GM12891 (cell line): ENCODE results near the gene VPS13D.
"Not testable (repeated sequence)": the region's sequence is repeated elsewhere in the genome, so short reads cannot be mapped to it uniquely, and the experiment has no call there.

Source experiments
- POLR2A ChIP-seq: IDR thresholded peaks from 2 replicates; pipeline ENCODE4 v1.6.1; 2011; ENCODE audit warnings: low read depth, low read length, control low read depth
- POLR2AphosphoS5 ChIP-seq: IDR thresholded peaks from 2 replicates; pipeline ENCODE4 v1.6.1; 2011; ENCODE audit warnings: low read depth, low read length, control low read depth
- TAF1 ChIP-seq: IDR thresholded peaks from 2 replicates; pipeline ENCODE4 v1.6.1; 2011; ENCODE audit warnings: low read depth, low read length, control low read depth

GRCh38 chr1:12456081-12456480 lies 226.3 kb downstream of the VPS13D start:
- not testable (repeated sequence) for TF ChIP-seq POLR2AphosphoS5, POLR2A, TAF1
